Transverse colon (tissue), 4 donors: Measurements from ENCODE around the gene APOL5. TPM values are rescaled to one million over a fixed set of nuclear protein-coding genes. Genes with fewer than 3 reads are reported as not detected.

Experiments used
- DNase-seq: peaks from one replicate; pipeline ENCODE4 v3.0.0-alpha.2; 2019
- H3K27ac ChIP-seq, 4 donors: fragments of 200-600 bp; sonication (generic); 2 replicates each; pipeline ENCODE4 v1.5.1; 2016 to 2018; ENCODE audit warnings: inconsistent platforms in 4 of 4
- H3K27me3 ChIP-seq: fragments of 200-600 bp; sonication (generic); 2 replicates; pipeline ENCODE4 v1.5.1; 2017; ENCODE audit warnings: inconsistent platforms
- H3K36me3 ChIP-seq, 4 donors: fragments of 200-600 bp; sonication (generic); 2 replicates each; pipeline ENCODE4 v1.5.1; 2017 to 2019; ENCODE audit warnings: inconsistent platforms in 4 of 4
- H3K4me1 ChIP-seq, 4 donors: fragments of 200-600 bp; sonication (generic); 2 replicates each; pipeline ENCODE4 v1.5.1; 2017 to 2020; ENCODE audit warnings: inconsistent platforms in 4 of 4
- H3K4me3 ChIP-seq, 4 donors: fragments of 200-600 bp; sonication (generic); 1 replicate in 1 of 4; 2 replicates in 3 of 4; pipeline versions ENCODE4 v1.5.1 to v1.6.1; 2017 to 2019; ENCODE audit warnings: inconsistent platforms in 4 of 4
- H3K9me3 ChIP-seq, 2 donors: fragments of 200-600 bp; sonication (generic); 2 replicates each; pipeline ENCODE4 v1.5.1; 2017 to 2019; ENCODE audit warnings: inconsistent platforms in 2 of 2
- EP300 ChIP-seq: sonication (generic); formaldehyde crosslinking; IDR thresholded peaks from one replicate; pipeline ENCODE4 v1.6.1; 2017; ENCODE audit warnings: antibody characterized with exemption, low read depth
- POLR2A ChIP-seq: fragments of 450-650 bp; IDR thresholded peaks from one replicate; pipeline ENCODE4 v1.6.1; 2016; ENCODE audit warnings: antibody characterized with exemption, mild to moderate bottlenecking, moderate library complexity
- POLR2AphosphoS5 ChIP-seq, 3 donors: sonication (generic); formaldehyde crosslinking; IDR thresholded peaks; one replicate each; pipeline ENCODE4 v1.6.1; 2016; ENCODE audit warnings: antibody characterized with exemption in 3 of 3
- WGBS, 2 donors: methylation state at CpG; one replicate each; pipeline ENCODE4 v1.1.5; 2018; ENCODE audit warnings: low coverage in 1 of 2; 5-methylcytosine and 5-hydroxymethylcytosine counted together
- in situ Hi-C, 4 donors: fragments of 200-750 bp; cut with MboI; loops; one replicate each; pipeline versions ENCODE4 v1.15.0 to v1.15.1; 2017; ENCODE audit warnings: low sequenced_read_pairs in 3 of 4, low pct_ligation_motif_present in 1 of 4, low pct_unique_long_range_greater_than_20kb in 1 of 4
- intact Hi-C: fragments of 100-400 bp; cut with DNase I; formaldehyde crosslinking; loops from one replicate; pipeline ENCODE4 v1.15.1; 2023; ENCODE audit warnings: low total_unique reads
- total RNA-seq, 4 donors: library from RNA; depleted of rRNA; stranded (reverse); fragments of >200 nt; gene quantifications; one replicate each; pipeline ENCODE4 v1.1.0, GENCODE V29; 2016
- TF ChIP-seq, protein P1 (sequence below), 5 experiments: fragments of 200-600 bp in 3 of 5; fragments of 450-650 bp in 2 of 5; sonication (generic) in 3 of 5; IDR thresholded peaks; 1 replicate in 2 of 5; 2 replicates in 3 of 5; pipeline ENCODE4 v1.5.1; 2016 to 2017; ENCODE audit warnings: antibody characterized with exemption in 5 of 5, inconsistent platforms in 3 of 5, mild to moderate bottlenecking in 2 of 5, moderate library complexity in 1 of 5

APOL5 gene
- total RNA-seq, 4 donors from 2014 or later, result not detected

- in situ Hi-C loops, result no loop called here
- 82 to 86% methylated on average over 2 of the region's 2 CpGs for WGBS, 2 donors
- no peaks in the 10 kb centered on the region for H3K36me3 ChIP-seq
- no peak for DNase-seq
- no peak overlapping the region for H3K27ac ChIP-seq
- H3K4me1 ChIP-seq, result peaks cover 0 to 9% (median 1%) of the 10 kb centered on the region in 4 donors
- H3K27me3 ChIP-seq, result no peaks in the 10 kb centered on the region
- intact Hi-C loops, result no loop called here
- H3K9me3 ChIP-seq, result no peaks in the 10 kb centered on the region
- H3K4me3 ChIP-seq, result no peak overlapping the region
- TF ChIP-seq EP300 (no peak), POLR2AphosphoS5 (IDR thresholded peaks at IDR 0.05) (no peak), POLR2A (no peak)
- TF ChIP-seq, protein P1, sequence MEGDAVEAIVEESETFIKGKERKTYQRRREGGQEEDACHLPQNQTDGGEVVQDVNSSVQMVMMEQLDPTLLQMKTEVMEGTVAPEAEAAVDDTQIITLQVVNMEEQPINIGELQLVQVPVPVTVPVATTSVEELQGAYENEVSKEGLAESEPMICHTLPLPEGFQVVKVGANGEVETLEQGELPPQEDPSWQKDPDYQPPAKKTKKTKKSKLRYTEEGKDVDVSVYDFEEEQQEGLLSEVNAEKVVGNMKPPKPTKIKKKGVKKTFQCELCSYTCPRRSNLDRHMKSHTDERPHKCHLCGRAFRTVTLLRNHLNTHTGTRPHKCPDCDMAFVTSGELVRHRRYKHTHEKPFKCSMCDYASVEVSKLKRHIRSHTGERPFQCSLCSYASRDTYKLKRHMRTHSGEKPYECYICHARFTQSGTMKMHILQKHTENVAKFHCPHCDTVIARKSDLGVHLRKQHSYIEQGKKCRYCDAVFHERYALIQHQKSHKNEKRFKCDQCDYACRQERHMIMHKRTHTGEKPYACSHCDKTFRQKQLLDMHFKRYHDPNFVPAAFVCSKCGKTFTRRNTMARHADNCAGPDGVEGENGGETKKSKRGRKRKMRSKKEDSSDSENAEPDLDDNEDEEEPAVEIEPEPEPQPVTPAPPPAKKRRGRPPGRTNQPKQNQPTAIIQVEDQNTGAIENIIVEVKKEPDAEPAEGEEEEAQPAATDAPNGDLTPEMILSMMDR (IDR thresholded peaks at IDR 0.05), result no peak
Observed at GRCh38 chr22:35775339-35775738, 57.7 kb downstream of the APOL5 start.

DNA sequence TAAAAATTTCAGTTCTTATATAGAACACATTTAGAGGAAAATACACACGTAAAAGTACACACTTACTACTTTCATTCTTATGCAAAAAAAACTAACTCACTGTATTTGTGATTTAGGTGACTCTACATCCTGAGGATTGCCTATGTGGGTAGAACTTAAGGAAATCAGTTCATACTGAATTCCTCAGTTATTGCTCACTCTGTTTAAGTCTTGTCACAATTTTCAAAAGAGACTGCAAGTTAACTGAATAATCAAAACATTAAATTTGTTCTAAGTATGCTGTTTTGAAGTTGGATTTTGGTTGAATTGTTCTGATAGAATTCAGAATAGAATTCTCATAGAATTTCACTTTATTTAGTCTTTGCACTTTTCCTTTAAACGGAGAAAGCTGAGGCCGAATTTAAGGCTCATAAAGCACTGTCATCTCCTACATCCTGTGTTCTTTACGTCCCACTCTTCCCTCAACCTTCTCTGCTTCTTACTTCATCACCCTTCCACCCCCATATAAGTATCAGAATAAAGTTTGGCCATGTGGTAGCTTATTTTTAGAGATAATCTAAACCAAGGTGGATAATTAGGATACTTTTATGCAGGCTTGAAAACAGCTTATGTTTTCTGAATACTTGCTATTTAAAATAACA is 59.8 kb downstream of the APOL5 start:
- H3K4me3 ChIP-seq, result no peak overlapping the region
- intact Hi-C loops (no loop called here), in situ Hi-C loops (no loop called here)
- 76 to 81% methylated on average over 4 of the region's 4 CpGs for WGBS, 2 donors
- H3K4me1 ChIP-seq, result peaks cover 0 to 9% (median 1%) of the 10 kb centered on the region in 4 donors
- H3K9me3 ChIP-seq, result no peaks in the 10 kb centered on the region
- H3K27me3 ChIP-seq, result no peaks in the 10 kb centered on the region
- no peaks in the 10 kb centered on the region for H3K36me3 ChIP-seq
- no peak overlapping the region for H3K27ac ChIP-seq
- no peak for DNase-seq
- TF ChIP-seq POLR2A (no peak), EP300 (no peak), POLR2AphosphoS5 (IDR thresholded peaks at IDR 0.05) (no peak)
- TF ChIP-seq, protein P1 (IDR thresholded peaks at IDR 0.05), result no peak

Other genes with a start within 250 kb of the APOL5 start
- gene RASD2, start 177.0 kb upstream of the APOL5 start, total RNA-seq, result 10 to 100 TPM in 3 of 4 donors, 1 to 10 TPM in 1; 8.5 to 19.7 (median 13.9) TPM
- gene MB, start 100.5 kb upstream of the APOL5 start, total RNA-seq, result 10 to 100 TPM in 2 of 4 donors, 1 to 10 TPM in 1, not detected in 1; 9.0 to 37.0 (median 15.7) TPM
- 10 to 100 TPM in 3 of 4 donors, 1 to 10 TPM in 1; 4.6 to 39.7 (median 27.5) TPM for gene APOL6, start 69.4 kb upstream of the APOL5 start, total RNA-seq